Astrocyte (in vitro differentiated cells and primary cell): ENCODE measurements around the gene ATRNL1.

Source experiments
- CTCF ChIP-seq: IDR thresholded peaks from 2 replicates; pipeline ENCODE4 v1.5.1; 2011; ENCODE audit warnings: low read depth, mild to moderate bottlenecking, inconsistent platforms, low read length, moderate library complexity; ENCODE audit not compliant: insufficient read depth
- EZH2 ChIP-seq: IDR thresholded peaks from 2 replicates; pipeline ENCODE4 v1.6.1; 2012; ENCODE audit warnings: mild to moderate bottlenecking, low read length, inconsistent platforms; ENCODE audit not compliant: insufficient read depth

DNA sequence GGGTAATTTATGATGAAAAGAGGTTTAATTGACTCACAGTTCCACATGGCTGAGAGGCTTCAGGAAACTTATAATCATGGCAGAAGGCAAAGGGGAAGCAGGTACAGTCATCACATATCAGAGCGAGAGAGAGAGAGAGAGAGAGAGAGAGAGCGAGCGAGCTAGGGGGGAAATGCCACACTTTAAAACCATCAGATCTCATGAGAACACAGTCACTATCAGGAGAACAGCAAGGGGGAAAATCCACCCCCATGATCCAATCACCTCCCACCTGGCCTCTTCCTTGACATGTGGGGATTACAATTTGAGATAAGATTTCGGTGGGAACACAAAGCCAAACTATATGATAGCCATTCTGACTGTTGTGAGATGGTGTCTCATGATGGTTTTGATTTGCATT is 603.6 kb downstream of the ATRNL1 start:
- no peak for TF ChIP-seq EZH2
- TF ChIP-seq CTCF = no peak
